Upper lobe of right lung (tissue), 1 donor: ENCODE results near the gene POLR2J3. TPM values are rescaled to one million over a fixed set of nuclear protein-coding genes. Genes with fewer than 3 reads are reported as not detected.
"Not testable (repeated sequence)": the region's sequence is repeated elsewhere in the genome, so short reads cannot be mapped to it uniquely, and the experiment has no call there.

Experiments used
- ATAC-seq: fragments of 200-7000 bp; cut with Tn5 transposase; one replicate; pipeline ENCODE4 v1.9.1; 2020; ENCODE audit warnings: mild to moderate bottlenecking, moderate library complexity
- DNase-seq: peaks from one replicate; pipeline ENCODE4 v3.0.0-alpha.2; 2020
- H3K27ac ChIP-seq: fragments of 200-600 bp; one replicate; pipeline ENCODE4 v1.8.0; 2022
- H3K27me3 ChIP-seq: fragments of 200-600 bp; one replicate; pipeline ENCODE4 v1.8.0; 2022; ENCODE audit warnings: mild to moderate bottlenecking
- H3K36me3 ChIP-seq: fragments of 200-600 bp; one replicate; pipeline ENCODE4 v1.8.0; 2022
- H3K4me1 ChIP-seq: fragments of 200-600 bp; one replicate; pipeline ENCODE4 v1.8.0; 2022
- H3K4me3 ChIP-seq: fragments of 200-600 bp; one replicate; pipeline ENCODE4 v1.8.0; 2022; ENCODE audit warnings: mild to moderate bottlenecking
- H3K9me3 ChIP-seq: fragments of 200-600 bp; one replicate; pipeline ENCODE4 v1.8.0; 2022
- intact Hi-C: fragments of 100-400 bp; cut with DNase I; formaldehyde crosslinking; loops from one replicate; pipeline ENCODE4 v1.11.0; 2022
- total RNA-seq: library from RNA; stranded (reverse); fragmentation: NEBNext Ultra II Directional; extraction: Animal tissue kit (Norgen Biotek cat#: 25700); gene quantifications from one replicate; pipeline ENCODE4 v1.2.1, GENCODE V29; 2021
- donor health status: DM: no; HTN: yes; CAD: no; lungs with severe emphysema.

POLR2J3 gene
- total RNA-seq, 1 donor from 2014 or later, result 36.7 TPM

- ATAC-seq, intact Hi-C loops, H3K9me3 ChIP-seq, H3K4me1 ChIP-seq, H3K27ac ChIP-seq, H3K27me3 ChIP-seq, H3K36me3 ChIP-seq, H3K4me3 ChIP-seq, DNase-seq: not testable (repeated sequence)
These were observed 51.6 kb downstream of the POLR2J3 start for GRCh38 chr7:102520797-102521196.

DNA sequence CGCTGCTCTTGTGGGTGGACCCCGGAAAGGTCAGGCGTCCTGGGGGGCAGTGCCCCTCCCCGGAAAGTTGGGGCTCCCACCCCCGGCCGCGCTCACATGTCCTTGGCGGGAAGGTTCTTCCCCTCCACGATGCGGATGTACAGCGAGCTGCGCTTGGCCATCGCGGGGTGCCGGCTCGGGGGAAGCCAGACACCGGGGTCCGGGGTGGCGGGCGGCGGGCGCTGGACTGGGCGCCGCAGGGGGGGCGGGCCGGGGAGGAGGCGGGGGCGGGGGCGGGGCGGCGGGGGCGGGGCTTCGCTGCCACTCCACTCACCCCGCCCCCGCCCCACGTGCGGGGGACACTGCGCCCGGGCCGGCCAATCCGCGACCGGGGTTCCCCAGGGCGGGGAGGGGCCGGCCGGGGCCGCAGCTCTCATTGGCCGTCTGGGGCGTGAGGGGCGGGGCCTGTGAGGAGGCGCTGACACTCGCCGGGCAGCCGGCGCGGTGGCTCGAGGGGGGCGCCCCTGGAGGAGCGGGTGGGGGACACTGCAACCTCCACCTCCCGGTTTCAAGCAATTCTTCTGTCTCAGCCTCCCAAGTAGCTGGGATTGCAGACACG is 54.7 kb downstream of the POLR2J3 start, which contains the start of gene RASA4B:
Gene RASA4B (minus strand): TSS at position 228 of the 598 bp plus-strand sequence. CDS start 67 bp downstream, at position 161.
- ATAC-seq (peak; percentile 95), DNase-seq (peak; percentile 63)
- H3K4me1 ChIP-seq, H3K27me3 ChIP-seq, H3K9me3 ChIP-seq, intact Hi-C loops, H3K4me3 ChIP-seq, H3K27ac ChIP-seq, H3K36me3 ChIP-seq: not testable (repeated sequence)

Other genes starting within 250 kb of the POLR2J3 start
- gene SPDYE6, start 216.1 kb downstream of the POLR2J3 start, total RNA-seq, result not detected
- gene PRKRIP1, start 176.2 kb downstream of the POLR2J3 start, total RNA-seq, result 21.9 TPM
- 20.0 TPM for gene ORAI2, start 139.0 kb downstream of the POLR2J3 start, total RNA-seq
- 7.4 TPM for gene ALKBH4, start 107.7 kb downstream of the POLR2J3 start, total RNA-seq
- 15.7 TPM for gene LRWD1, start 107.6 kb downstream of the POLR2J3 start, total RNA-seq
- gene POLR2J, start 93.7 kb downstream of the POLR2J3 start, total RNA-seq, result 35.0 TPM
- gene RASA4B, start 54.8 kb downstream of the POLR2J3 start, total RNA-seq, result 30.0 TPM
- gene UPK3BL2, start 28.9 kb downstream of the POLR2J3 start, total RNA-seq, result 19.3 TPM
- gene SPDYE2, start 21.4 kb downstream of the POLR2J3 start, total RNA-seq, result not detected
- gene RASA4, start 44.2 kb upstream of the POLR2J3 start, total RNA-seq, result 78.8 TPM
- gene UPK3BL1, start 70.2 kb upstream of the POLR2J3 start, total RNA-seq, result 39.4 TPM
- not detected for gene SPDYE2B, start 77.7 kb upstream of the POLR2J3 start, total RNA-seq
- 14.1 TPM for gene POLR2J2, start 99.1 kb upstream of the POLR2J3 start, total RNA-seq
- gene FAM185A, start 176.4 kb upstream of the POLR2J3 start, total RNA-seq, result 8.1 TPM